ENCODE data around the gene INPP4B. TPM values are rescaled to one million over a fixed set of nuclear protein-coding genes. Genes with fewer than 3 reads are reported as not detected.
A peak's percentile ranks its signal among the peaks of the same experiment; 100 is the strongest.

INPP4B gene
- total and polyA plus RNA-seq, 2 donors (not counting 1 experiment from before 2014, with no cell fraction given) = 19.7 to 22.2 TPM

- Histone ChIP-seq H3K4me2 (ENCODE audit: extremely low read depth, insufficient read depth, low read length) (no peak overlapping the region), H4K20me1 (ENCODE audit: control insufficient read depth, extremely low read depth, insufficient read depth, low read length) (no peaks in the 10 kb centered on the region), H3K4me1 (ENCODE audit: control insufficient read depth, extremely low read depth, insufficient read depth, low read length) (no peaks in the 10 kb centered on the region), H3K79me2 (ENCODE audit: control insufficient read depth, insufficient read depth, low read length) (no peaks in the 10 kb centered on the region), H3K27ac (ENCODE audit: insufficient read depth, low read length) (no peak overlapping the region), H3K9me3 (ENCODE audit: control insufficient read depth, insufficient read depth, low read depth, low read length) (no peaks in the 10 kb centered on the region), H2AFZ (ENCODE audit: low read length) (no peak overlapping the region), H3K4me3 (replicated peaks in 1 of 4; ENCODE audit: control extremely low read depth in 1 of 4, insufficient read depth in 1 of 4, low read depth in 3 of 4, low read length in 4 of 4) (no peak overlapping the region), H3K9ac (ENCODE audit: insufficient read depth, low read length) (no peak overlapping the region), H3K36me3 (ENCODE audit: control insufficient read depth, insufficient read depth, low read length) (no peaks in the 10 kb centered on the region), H3K27me3 (ENCODE audit: control insufficient read depth, insufficient read depth, low read length) (no peaks in the 10 kb centered on the region)
- DNase-seq (ENCODE audit: low read depth in 2 of 2) = no peak
- TF ChIP-seq EZH2 (IDR thresholded peaks at IDR 0.05; ENCODE audit: low read length, missing control alignments) (no peak), CTCF (conservative IDR thresholded peaks at IDR 0.05 in 1 of 2, IDR thresholded peaks at IDR 0.05 in 1 of 2; ENCODE audit: low read depth in 1 of 2, low read length in 2 of 2) (no peak)
Observed at GRCh38 chr4:142348613-142349021, 497.5 kb downstream of the INPP4B start.

- peak; percentile 49 to 83 for DNase-seq (ENCODE audit: low read depth in 2 of 2)
- Histone ChIP-seq H4K20me1 (ENCODE audit: control insufficient read depth, extremely low read depth, insufficient read depth, low read length) (no peaks in the 10 kb centered on the region), H3K4me1 (ENCODE audit: control insufficient read depth, extremely low read depth, insufficient read depth, low read length) (no peaks in the 10 kb centered on the region), H3K9me3 (ENCODE audit: control insufficient read depth, insufficient read depth, low read depth, low read length) (no peaks in the 10 kb centered on the region), H2AFZ (ENCODE audit: low read length) (no peak overlapping the region), H3K4me3 (replicated peaks in 1 of 4; ENCODE audit: control extremely low read depth in 1 of 4, insufficient read depth in 1 of 4, low read depth in 3 of 4, low read length in 4 of 4) (no peak overlapping the region), H3K79me2 (ENCODE audit: control insufficient read depth, insufficient read depth, low read length) (no peaks in the 10 kb centered on the region), H3K27ac (ENCODE audit: insufficient read depth, low read length) (no peak overlapping the region), H3K4me2 (ENCODE audit: extremely low read depth, insufficient read depth, low read length) (no peak overlapping the region), H3K36me3 (ENCODE audit: control insufficient read depth, insufficient read depth, low read length) (no peaks in the 10 kb centered on the region), H3K27me3 (ENCODE audit: control insufficient read depth, insufficient read depth, low read length) (no peaks in the 10 kb centered on the region), H3K9ac (ENCODE audit: insufficient read depth, low read length) (no peak overlapping the region)
- TF ChIP-seq EZH2 (IDR thresholded peaks at IDR 0.05; ENCODE audit: low read length, missing control alignments) = no peak
- TF ChIP-seq CTCF (conservative IDR thresholded peaks at IDR 0.05 in 1 of 2, IDR thresholded peaks at IDR 0.05 in 1 of 2; ENCODE audit: low read depth in 1 of 2, low read length in 2 of 2) = no peak
Observed at GRCh38 chr4:142347241-142347640, 498.9 kb downstream of the INPP4B start.

- no peak overlapping the region for H3K9ac ChIP-seq (ENCODE audit: insufficient read depth, low read length)
- H3K4me3 ChIP-seq (replicated peaks in 1 of 4; ENCODE audit: control extremely low read depth in 1 of 4, insufficient read depth in 1 of 4, low read depth in 3 of 4, low read length in 4 of 4) = no peak overlapping the region
- no peak overlapping the region for H3K27ac ChIP-seq (ENCODE audit: insufficient read depth, low read length)
- H3K79me2 ChIP-seq (ENCODE audit: control insufficient read depth, insufficient read depth, low read length) = no peaks in the 10 kb centered on the region
- H4K20me1 ChIP-seq (ENCODE audit: control insufficient read depth, extremely low read depth, insufficient read depth, low read length) = no peaks in the 10 kb centered on the region
- no peak for DNase-seq (ENCODE audit: low read depth in 2 of 2)
- H3K36me3 ChIP-seq (ENCODE audit: control insufficient read depth, insufficient read depth, low read length) = no peaks in the 10 kb centered on the region
- TF ChIP-seq CTCF (conservative IDR thresholded peaks at IDR 0.05 in 1 of 2, IDR thresholded peaks at IDR 0.05 in 1 of 2; ENCODE audit: low read depth in 1 of 2, low read length in 2 of 2) = no peak
- TF ChIP-seq EZH2 (IDR thresholded peaks at IDR 0.05; ENCODE audit: low read length, missing control alignments) = no peak
- no peak overlapping the region for H3K4me2 ChIP-seq (ENCODE audit: extremely low read depth, insufficient read depth, low read length)
- H2AFZ ChIP-seq (ENCODE audit: low read length) = no peak overlapping the region
- no peaks in the 10 kb centered on the region for H3K9me3 ChIP-seq (ENCODE audit: control insufficient read depth, insufficient read depth, low read depth, low read length)
- no peaks in the 10 kb centered on the region for H3K27me3 ChIP-seq (ENCODE audit: control insufficient read depth, insufficient read depth, low read length)
- no peaks in the 10 kb centered on the region for H3K4me1 ChIP-seq (ENCODE audit: control insufficient read depth, extremely low read depth, insufficient read depth, low read length)
Observed at GRCh38 chr4:142345924-142346323, 500.2 kb downstream of the INPP4B start.

All from fibroblast of lung (primary cell).